Astrocyte of the cerebellum (primary cell): ENCODE data around the gene LPCAT1.

ENCODE experiments used
- DNase-seq: peaks from one replicate; pipeline ENCODE4 v3.0.0-alpha.2; 2011; ENCODE audit warnings: low read depth
- H3K4me3 ChIP-seq: 2 replicates; pipeline ENCODE4 v1.5.1; 2011; ENCODE audit warnings: mild to moderate bottlenecking, low read depth, low read length, moderate library complexity
- in situ Hi-C: cut with HindIII; loops from 2 replicates; pipeline ENCODE4 v1.10.0; 2017; ENCODE audit warnings: low sequenced_read_pairs
- TF ChIP-seq, protein P1 (sequence below): IDR thresholded peaks from 2 replicates; pipeline ENCODE4 v1.5.1; 2012; ENCODE audit warnings: low read length, low read depth, moderate library complexity, mild to moderate bottlenecking; ENCODE audit errors: missing control alignments

The LPCAT1 gene

DNA sequence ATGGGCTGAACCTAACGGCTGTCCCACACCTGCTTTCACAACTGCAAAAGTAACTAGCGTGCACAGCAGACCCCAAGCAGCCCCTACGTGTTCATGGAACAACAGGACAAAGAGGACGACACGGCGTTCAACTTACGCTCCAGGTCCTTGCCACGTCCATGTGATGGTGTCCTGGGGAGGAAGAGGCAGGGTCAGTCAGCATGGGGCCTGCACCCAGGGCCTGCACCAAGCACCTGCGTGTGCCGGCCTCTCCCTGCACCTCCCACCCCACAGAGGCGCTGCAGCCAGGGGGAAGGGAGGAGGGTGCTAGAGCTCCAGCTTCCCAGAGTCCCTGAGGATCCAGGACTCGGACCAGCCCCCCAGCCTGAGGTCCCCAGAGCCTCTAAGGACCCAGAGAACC lies 43.0 kb downstream of the LPCAT1 start:
- TF ChIP-seq, protein P1, sequence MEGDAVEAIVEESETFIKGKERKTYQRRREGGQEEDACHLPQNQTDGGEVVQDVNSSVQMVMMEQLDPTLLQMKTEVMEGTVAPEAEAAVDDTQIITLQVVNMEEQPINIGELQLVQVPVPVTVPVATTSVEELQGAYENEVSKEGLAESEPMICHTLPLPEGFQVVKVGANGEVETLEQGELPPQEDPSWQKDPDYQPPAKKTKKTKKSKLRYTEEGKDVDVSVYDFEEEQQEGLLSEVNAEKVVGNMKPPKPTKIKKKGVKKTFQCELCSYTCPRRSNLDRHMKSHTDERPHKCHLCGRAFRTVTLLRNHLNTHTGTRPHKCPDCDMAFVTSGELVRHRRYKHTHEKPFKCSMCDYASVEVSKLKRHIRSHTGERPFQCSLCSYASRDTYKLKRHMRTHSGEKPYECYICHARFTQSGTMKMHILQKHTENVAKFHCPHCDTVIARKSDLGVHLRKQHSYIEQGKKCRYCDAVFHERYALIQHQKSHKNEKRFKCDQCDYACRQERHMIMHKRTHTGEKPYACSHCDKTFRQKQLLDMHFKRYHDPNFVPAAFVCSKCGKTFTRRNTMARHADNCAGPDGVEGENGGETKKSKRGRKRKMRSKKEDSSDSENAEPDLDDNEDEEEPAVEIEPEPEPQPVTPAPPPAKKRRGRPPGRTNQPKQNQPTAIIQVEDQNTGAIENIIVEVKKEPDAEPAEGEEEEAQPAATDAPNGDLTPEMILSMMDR: no peak
- in situ Hi-C loops: no loop called here
- no peak overlapping the region for H3K4me3 ChIP-seq

DNA sequence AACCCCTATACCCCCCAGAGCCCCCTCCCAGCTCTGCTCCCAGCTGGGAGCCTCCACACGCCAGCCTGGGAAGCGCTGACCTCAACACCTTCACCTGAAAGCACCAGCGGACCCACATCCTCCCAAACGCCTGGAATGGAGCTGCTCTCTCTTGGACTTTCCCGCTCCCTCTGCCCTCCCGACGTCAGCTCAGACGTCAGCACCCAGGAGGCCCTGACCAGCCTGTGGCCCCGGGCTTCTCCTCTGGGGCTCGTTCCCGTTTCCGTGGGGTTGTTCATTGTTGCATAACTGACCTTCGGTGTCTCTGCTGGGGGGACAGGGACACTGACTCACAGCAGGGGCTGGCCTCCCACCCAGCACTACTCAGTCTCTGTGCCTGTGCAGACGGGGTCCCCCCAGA lies 43.5 kb downstream of the LPCAT1 start:
- no peak overlapping the region for H3K4me3 ChIP-seq
- no peak for DNase-seq
- TF ChIP-seq, protein P1: no peak
- in situ Hi-C loops: no loop called here

More for the DNA sequence above, 43.0 kb downstream of the LPCAT1 start:
- DNase-seq: no peak

DNA sequence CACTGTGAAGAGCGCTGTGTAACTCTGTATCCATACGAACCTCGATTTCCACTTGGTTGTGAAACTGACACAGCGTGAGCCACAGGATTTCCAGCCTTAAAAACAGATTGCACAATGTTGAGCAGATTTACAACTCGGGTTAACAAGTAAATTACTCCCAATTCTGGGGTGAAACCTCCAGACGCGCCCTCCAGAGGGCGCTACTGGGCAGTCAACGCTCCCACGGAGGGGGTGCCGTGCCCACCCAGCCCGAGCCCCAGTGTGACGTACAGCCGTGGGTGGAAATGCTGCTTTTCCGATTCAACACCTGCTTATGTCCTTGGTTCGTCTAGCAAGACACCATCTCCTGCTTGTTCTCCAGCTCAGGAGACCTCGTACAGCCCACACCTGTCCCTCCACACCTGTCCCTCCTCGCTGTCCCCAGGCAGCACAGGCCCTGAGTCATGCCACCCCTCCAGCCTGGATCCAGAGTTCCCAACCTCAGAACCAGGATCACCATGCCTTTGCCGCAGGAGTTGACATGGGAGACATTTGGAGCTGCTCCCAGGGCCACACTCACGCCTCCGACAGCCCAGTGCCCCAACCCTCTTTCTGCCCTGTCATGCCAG lies 44.1 kb downstream of the LPCAT1 start:
- TF ChIP-seq, protein P1: peak; percentile 71
- in situ Hi-C loops: no loop called here
- no peak overlapping the region for H3K4me3 ChIP-seq
- no peak for DNase-seq

DNA sequence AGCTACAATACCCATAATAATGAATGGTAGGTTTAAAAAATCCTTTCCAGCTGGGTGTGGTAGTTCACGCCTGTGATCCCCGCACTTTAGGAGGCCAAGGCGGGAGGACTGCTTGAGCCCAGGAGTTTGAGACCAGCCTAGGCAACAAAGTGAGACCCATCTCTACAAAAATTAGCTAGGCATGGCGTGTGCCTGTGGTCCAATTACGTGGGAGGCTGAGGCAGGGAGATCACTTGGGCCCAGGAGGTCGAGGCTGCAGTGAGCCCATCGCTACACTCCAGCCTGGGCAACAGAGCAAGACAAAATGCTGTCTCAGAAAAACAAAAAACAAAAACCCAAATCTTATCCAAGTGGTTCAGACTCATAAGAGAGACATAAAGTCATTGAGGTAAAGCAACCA lies 44.7 kb downstream of the LPCAT1 start:
- TF ChIP-seq, protein P1: no peak
- DNase-seq: no peak
- in situ Hi-C loops: no loop called here
- H3K4me3 ChIP-seq: no peak overlapping the region

DNA sequence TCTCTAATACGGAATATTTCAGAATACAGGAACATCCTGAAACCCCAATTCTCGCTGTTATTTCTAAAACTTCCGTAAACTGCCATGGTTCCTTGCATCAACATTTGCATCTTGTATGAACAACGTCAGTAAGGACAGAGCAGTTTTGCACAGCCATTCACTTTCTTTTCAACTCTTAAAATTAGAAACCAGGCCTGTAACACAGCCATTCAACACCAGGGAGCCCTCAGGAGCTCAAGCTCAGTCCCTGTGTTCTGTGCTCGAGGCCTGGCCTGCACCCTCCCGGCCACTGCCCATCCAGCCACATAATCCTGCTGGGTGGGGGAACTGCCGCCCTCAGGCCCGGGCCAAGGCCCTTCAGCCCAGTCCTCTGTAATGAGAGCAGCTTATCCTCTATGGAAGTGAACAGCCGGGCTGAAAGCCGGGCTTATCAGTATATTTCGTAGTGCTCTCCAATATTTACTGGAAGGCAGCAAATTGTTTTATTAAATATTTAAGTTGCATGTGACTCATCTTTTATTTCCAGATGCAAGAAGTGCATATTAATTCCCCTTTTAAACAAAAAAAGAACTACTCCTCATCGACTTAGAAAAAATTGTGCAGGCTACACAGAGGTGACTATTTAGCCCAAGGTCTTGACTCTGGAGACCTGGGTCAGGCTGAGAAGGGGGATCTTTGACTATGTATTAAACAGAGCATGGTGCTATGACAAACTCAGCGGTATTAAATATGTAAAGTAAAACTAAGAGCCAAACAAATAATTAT lies 45.3 kb downstream of the LPCAT1 start:
- H3K4me3 ChIP-seq: no peak overlapping the region
- in situ Hi-C loops: no loop called here
- TF ChIP-seq, protein P1: no peak
- no peak for DNase-seq

DNA sequence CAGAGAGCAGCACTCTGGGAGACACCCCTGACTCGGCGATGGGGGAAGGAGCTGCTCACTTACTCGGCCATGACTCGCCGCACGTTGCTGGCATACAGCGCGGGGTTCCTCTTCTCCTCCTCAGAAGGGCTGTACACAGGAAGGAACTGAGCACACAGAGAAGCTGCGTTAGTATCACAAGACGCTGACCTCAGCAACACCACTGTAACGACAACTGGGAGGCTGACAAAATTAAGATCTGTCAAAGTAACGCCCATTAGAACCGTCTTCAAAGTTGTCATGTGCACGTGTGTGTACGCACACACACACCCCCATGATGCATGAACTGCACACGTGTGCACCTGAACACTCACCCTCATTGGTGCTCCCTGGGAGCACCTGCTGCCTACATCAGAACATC lies 46.4 kb downstream of the LPCAT1 start:
- TF ChIP-seq, protein P1: no peak
- no peak overlapping the region for H3K4me3 ChIP-seq
- DNase-seq: no peak
- in situ Hi-C loops: no loop called here
